HL-60 (cell line): ENCODE data around the gene AXIN1.

Experiments used
- CTCF ChIP-seq: IDR thresholded peaks from one replicate; pipeline ENCODE4 v1.5.1; 2011; ENCODE audit warnings: low read length, control low read depth, inconsistent platforms; ENCODE audit not compliant: insufficient read depth
- GABPA ChIP-seq: IDR thresholded peaks from 2 replicates; pipeline ENCODE4 v1.6.1; 2012; ENCODE audit warnings: low read depth
- POLR2AphosphoS5 ChIP-seq: IDR thresholded peaks from 2 replicates; pipeline ENCODE4 v1.6.1; 2012; ENCODE audit warnings: low read depth
- REST ChIP-seq: IDR thresholded peaks from 2 replicates; pipeline ENCODE4 v1.6.1; 2012; ENCODE audit warnings: low read depth; ENCODE audit not compliant: insufficient replicate concordance

- TF ChIP-seq REST (no peak), CTCF (no peak), GABPA (no peak), POLR2AphosphoS5 (no peak)
These were observed 88.6 kb downstream of the AXIN1 start for GRCh38 chr16:263944-264343.
